Left ventricle myocardium inferior (tissue), 1 donor: ENCODE data around the gene TLE1. TPM values are rescaled to one million over a fixed set of nuclear protein-coding genes. Genes with fewer than 3 reads are reported as not detected.

ENCODE experiments used
- DNase-seq: peaks from one replicate; pipeline ENCODE4 v3.0.0-alpha.2; 2020
- H3K27ac ChIP-seq: fragments of 200-600 bp; replicated peaks from 2 replicates; pipeline ENCODE4 v1.8.0; 2021
- H3K27me3 ChIP-seq: fragments of 200-600 bp; 2 replicates; pipeline ENCODE4 v1.8.0; 2021; ENCODE audit warnings: low read depth
- H3K36me3 ChIP-seq: fragments of 200-600 bp; 2 replicates; pipeline ENCODE4 v1.8.0; 2021
- H3K4me1 ChIP-seq: fragments of 200-600 bp; 2 replicates; pipeline ENCODE4 v1.8.0; 2021
- H3K4me3 ChIP-seq: fragments of 200-600 bp; 2 replicates; pipeline ENCODE4 v1.8.0; 2021; ENCODE audit warnings: mild to moderate bottlenecking, moderate library complexity
- H3K9me3 ChIP-seq: fragments of 200-600 bp; replicated peaks from 2 replicates; pipeline ENCODE4 v1.8.0; 2021
- CTCF ChIP-seq: fragments of 200-600 bp; IDR thresholded peaks from 2 replicates; pipeline ENCODE4 v1.8.0; 2021; ENCODE audit warnings: antibody characterized with exemption, mild to moderate bottlenecking, borderline replicate concordance
- intact Hi-C: fragments of 100-400 bp; cut with micrococcal nuclease; formaldehyde crosslinking; loops from one replicate; pipeline ENCODE4 v1.11.0; 2022
- total RNA-seq: library from RNA; stranded (reverse); fragmentation: NEBNext Ultra II Directional; extraction: Animal tissue kit (Norgen Biotek cat#: 25700); gene quantifications from one replicate; pipeline ENCODE4 v1.2.1, GENCODE V29; 2021
- donor health status: DM: no; HTN: yes; CAD: no; lungs with severe emphysema.

TLE1 gene
- total RNA-seq, 1 donor from 2014 or later: 8.5 TPM

DNA sequence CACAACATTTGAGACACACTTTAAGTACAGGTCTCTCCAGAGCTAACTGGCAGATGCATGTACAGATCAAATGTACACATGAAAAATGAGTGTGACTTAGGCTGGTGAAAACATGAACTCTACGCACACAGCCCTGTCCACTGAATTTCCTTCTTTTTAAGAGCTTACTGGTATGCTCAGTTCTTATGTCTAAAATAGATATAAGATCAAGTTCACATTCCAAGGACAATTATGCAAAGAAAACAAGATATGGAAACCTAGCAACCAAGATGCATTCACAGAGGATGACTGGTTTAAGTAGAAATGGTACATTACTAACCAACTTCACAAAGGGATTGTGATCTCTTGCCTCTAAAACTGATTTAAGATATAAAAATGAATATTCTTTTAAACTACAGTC is 56.7 kb downstream of the TLE1 start:
- H3K36me3 ChIP-seq: no peaks in the 10 kb centered on the region
- no peaks in the 10 kb centered on the region for H3K27me3 ChIP-seq
- H3K27ac ChIP-seq: no peak overlapping the region
- no peak overlapping the region for H3K4me3 ChIP-seq
- H3K9me3 ChIP-seq: no peaks in the 10 kb centered on the region
- no peak for TF ChIP-seq CTCF
- no peaks in the 10 kb centered on the region for H3K4me1 ChIP-seq
- intact Hi-C loops: no loop called here
- DNase-seq: no peak

GRCh38 chr9:81631218-81631745 is 58.1 kb downstream of the TLE1 start:
- no peak for DNase-seq
- intact Hi-C loops: no loop called here
- no peaks in the 10 kb centered on the region for H3K27me3 ChIP-seq

DNA sequence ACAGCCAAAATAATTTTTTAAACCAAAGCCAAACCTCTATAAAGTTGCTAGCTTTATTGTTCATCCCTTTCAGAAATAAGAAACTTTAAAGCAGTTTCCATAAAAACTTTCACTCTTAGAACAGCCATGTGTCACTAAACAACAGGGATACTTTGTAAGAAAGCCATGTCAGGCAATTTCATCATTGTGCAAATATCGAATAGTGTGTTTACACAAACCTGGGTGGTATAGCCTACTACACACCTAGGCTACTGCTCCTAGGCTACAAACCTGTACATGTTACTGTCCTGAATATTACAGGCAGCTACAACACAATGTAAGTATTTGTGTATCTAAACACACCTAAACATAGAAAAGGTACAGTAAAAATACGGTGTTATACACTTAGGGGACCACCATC is 59.9 kb downstream of the TLE1 start:
- intact Hi-C loops: no loop called here
- Histone ChIP-seq H3K27me3 (no peaks in the 10 kb centered on the region), H3K4me3 (no peak overlapping the region), H3K27ac (no peak overlapping the region), H3K9me3 (no peaks in the 10 kb centered on the region), H3K4me1 (no peaks in the 10 kb centered on the region), H3K36me3 (no peaks in the 10 kb centered on the region)
- DNase-seq: no peak
- TF ChIP-seq CTCF: no peak

More at GRCh38 chr9:81631218-81631745, 58.1 kb downstream of the TLE1 start:
- no peak overlapping the region for H3K27ac ChIP-seq
- H3K36me3 ChIP-seq: no peaks in the 10 kb centered on the region
- no peak for TF ChIP-seq CTCF
- no peaks in the 10 kb centered on the region for H3K9me3 ChIP-seq
- no peak overlapping the region for H3K4me3 ChIP-seq
- no peaks in the 10 kb centered on the region for H3K4me1 ChIP-seq

DNA sequence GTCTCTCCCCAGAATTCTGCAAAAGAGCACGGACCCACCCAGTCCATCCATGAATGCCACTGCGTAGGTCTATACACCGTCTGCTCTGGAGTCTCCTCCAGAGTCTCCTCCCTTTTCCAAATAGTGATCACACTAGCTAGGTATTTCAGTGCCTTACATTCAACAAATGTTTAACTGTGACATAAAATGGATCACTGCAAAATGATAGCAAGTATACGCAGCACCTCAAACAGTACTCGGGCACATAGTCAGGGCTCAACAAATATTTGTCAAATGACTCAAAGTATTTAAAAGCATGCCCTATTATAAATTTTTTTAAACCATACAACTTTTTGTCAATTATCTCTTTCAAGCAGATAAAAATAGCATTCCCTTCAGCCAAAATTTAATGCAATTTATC is 60.5 kb downstream of the TLE1 start:
- TF ChIP-seq CTCF: no peak
- no peaks in the 10 kb centered on the region for H3K9me3 ChIP-seq
- no peak for DNase-seq
- intact Hi-C loops: no loop called here
- no peak overlapping the region for H3K4me3 ChIP-seq
- H3K27me3 ChIP-seq: no peaks in the 10 kb centered on the region
- H3K4me1 ChIP-seq: no peaks in the 10 kb centered on the region
- H3K27ac ChIP-seq: no peak overlapping the region
- no peaks in the 10 kb centered on the region for H3K36me3 ChIP-seq

GRCh38 chr9:81627481-81627880 is 61.9 kb downstream of the TLE1 start:
- H3K4me1 ChIP-seq: peaks cover under 1% of the 10 kb centered on the region
- H3K9me3 ChIP-seq: no peaks in the 10 kb centered on the region
- H3K36me3 ChIP-seq: no peaks in the 10 kb centered on the region
- H3K27me3 ChIP-seq: no peaks in the 10 kb centered on the region
- no peak for TF ChIP-seq CTCF
- intact Hi-C loops: no loop called here
- H3K27ac ChIP-seq: no peak overlapping the region
- no peak overlapping the region for H3K4me3 ChIP-seq
- DNase-seq: no peak

GRCh38 chr9:81626511-81626910 is 62.8 kb downstream of the TLE1 start:
- Histone ChIP-seq H3K36me3 (no peaks in the 10 kb centered on the region), H3K4me3 (no peak overlapping the region), H3K27ac (no peak overlapping the region), H3K4me1 (peaks cover 10% of the 10 kb centered on the region), H3K27me3 (peaks cover 5% of the 10 kb centered on the region), H3K9me3 (no peaks in the 10 kb centered on the region)
- intact Hi-C loops: no loop called here
- DNase-seq: no peak
- no peak for TF ChIP-seq CTCF
